Measurements from ENCODE around the gene CTBP2.
A peak's percentile ranks its signal among the peaks of the same experiment; 100 is the strongest.

CTBP2 gene

DNA sequence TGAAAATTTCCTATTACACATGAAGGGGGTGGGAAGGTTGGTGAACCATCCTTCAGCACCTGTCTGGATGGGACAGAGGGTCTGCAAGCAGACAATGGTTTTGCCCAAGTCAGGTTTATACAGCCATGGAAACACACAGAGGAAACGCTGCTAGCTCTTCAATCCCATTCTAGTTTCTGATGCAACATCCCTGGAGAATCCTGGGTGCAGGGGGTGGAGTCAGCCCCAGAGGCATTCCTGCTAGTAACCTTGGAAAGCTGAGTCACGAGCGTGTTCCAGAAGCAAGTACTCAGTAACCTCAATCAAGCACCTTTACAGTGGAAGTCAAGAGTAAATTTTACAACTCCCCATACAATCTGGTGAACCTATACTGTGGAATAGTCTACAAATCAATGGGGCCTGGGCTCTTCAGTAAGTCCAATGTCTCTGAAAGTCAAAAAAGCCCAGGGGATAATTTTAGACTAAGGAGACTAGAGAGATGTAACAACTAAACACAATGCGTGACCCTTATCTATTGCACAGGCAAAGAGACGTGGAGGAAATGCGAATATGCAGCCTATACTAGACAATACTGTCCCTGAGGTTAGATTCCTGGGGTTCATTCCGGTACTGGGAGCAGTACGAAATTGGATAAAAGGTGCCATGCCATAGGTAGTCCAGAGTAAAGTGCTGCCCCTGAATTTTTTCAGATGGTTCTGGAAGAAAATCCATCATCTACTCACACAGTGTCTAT lies 123.1 kb downstream of the CTBP2 start:
- TF ChIP-seq MAX (IDR thresholded peaks at IDR 0.05) (peak; percentile 35; the same call in 1 of the 2 replicates), EGR1 (IDR thresholded peaks at IDR 0.05) (no peak), TEAD4 (IDR thresholded peaks at IDR 0.05) (0 out of 2 replicates have a peak, but pooled peaks have one; percentile 33), EP300 (IDR thresholded peaks at IDR 0.05; ENCODE audit: borderline replicate concordance) (peak; percentile 17; the same call in 1 of the 2 replicates), CEBPB (IDR thresholded peaks at IDR 0.05) (peak; percentile 55; the same call in 1 of the 2 replicates)
- TF ChIP-seq, protein P1, sequence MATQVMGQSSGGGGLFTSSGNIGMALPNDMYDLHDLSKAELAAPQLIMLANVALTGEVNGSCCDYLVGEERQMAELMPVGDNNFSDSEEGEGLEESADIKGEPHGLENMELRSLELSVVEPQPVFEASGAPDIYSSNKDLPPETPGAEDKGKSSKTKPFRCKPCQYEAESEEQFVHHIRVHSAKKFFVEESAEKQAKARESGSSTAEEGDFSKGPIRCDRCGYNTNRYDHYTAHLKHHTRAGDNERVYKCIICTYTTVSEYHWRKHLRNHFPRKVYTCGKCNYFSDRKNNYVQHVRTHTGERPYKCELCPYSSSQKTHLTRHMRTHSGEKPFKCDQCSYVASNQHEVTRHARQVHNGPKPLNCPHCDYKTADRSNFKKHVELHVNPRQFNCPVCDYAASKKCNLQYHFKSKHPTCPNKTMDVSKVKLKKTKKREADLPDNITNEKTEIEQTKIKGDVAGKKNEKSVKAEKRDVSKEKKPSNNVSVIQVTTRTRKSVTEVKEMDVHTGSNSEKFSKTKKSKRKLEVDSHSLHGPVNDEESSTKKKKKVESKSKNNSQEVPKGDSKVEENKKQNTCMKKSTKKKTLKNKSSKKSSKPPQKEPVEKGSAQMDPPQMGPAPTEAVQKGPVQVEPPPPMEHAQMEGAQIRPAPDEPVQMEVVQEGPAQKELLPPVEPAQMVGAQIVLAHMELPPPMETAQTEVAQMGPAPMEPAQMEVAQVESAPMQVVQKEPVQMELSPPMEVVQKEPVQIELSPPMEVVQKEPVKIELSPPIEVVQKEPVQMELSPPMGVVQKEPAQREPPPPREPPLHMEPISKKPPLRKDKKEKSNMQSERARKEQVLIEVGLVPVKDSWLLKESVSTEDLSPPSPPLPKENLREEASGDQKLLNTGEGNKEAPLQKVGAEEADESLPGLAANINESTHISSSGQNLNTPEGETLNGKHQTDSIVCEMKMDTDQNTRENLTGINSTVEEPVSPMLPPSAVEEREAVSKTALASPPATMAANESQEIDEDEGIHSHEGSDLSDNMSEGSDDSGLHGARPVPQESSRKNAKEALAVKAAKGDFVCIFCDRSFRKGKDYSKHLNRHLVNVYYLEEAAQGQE (IDR thresholded peaks at IDR 0.05; ENCODE audit: low read depth), result peak; percentile 48; the same call in 1 of the 2 replicates

DNA sequence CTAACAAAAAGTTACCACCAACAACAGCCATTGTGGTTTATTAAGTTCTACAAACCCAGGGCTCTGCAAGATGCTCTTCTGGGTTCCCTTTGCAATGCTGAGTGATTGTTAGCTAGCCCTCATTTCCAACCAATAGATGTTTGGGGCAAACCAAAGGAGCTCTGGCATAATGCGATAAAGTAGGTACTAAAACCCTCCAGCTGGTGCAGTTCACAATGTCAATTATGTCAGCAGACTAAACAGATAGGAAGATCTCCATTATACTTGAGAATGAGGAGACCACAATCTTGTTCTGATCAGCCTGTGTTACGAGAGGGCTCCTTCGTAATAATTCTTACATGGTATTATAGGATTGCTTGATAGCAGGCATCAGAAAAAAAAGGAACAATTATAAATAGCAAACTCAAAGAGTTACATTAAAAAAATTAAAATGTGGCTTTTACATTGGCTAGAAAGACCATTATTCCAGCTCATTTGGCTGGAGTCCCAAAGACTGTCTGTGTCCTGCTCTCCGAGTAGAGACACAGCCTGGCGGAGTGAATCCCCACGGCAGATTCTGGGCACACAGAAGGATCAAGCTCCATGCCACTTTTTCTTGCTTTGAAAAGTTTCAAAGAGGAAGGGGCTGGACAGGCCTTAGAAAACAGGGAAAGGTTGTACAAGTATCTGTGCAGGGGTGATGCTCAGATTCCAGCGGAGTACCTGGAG lies 124.6 kb downstream of the CTBP2 start:
- TF ChIP-seq ZBTB7A (IDR thresholded peaks at IDR 0.05; ENCODE audit: low read depth), result no peak
- TF ChIP-seq TEAD4 (IDR thresholded peaks at IDR 0.05), result no peak
- TF ChIP-seq EP300 (IDR thresholded peaks at IDR 0.05; ENCODE audit: borderline replicate concordance), result no peak
- TF ChIP-seq CEBPB (IDR thresholded peaks at IDR 0.05), result no peak
- TF ChIP-seq YY1 (IDR thresholded peaks at IDR 0.05; ENCODE audit: low read depth), result no peak
- TF ChIP-seq EGR1 (IDR thresholded peaks at IDR 0.05), result no peak
- no peak for TF ChIP-seq TAF1 (IDR thresholded peaks at IDR 0.05; ENCODE audit: low read depth)
- no peak for TF ChIP-seq NFIC (IDR thresholded peaks at IDR 0.05)
- no peak for TF ChIP-seq RAD21 (IDR thresholded peaks at IDR 0.05; ENCODE audit: low read depth)
- no peak for TF ChIP-seq MAX (IDR thresholded peaks at IDR 0.05)
- no peak for TF ChIP-seq CREB1 (IDR thresholded peaks at IDR 0.05; ENCODE audit: low read depth)
- TF ChIP-seq, protein P1 (IDR thresholded peaks at IDR 0.05; ENCODE audit: low read depth), result no peak
- TF ChIP-seq FOXM1 (IDR thresholded peaks at IDR 0.05; ENCODE audit: borderline replicate concordance, low read depth), result no peak
- TF ChIP-seq USF1 (IDR thresholded peaks at IDR 0.05), result no peak
- TF ChIP-seq TCF12 (IDR thresholded peaks at IDR 0.05; ENCODE audit: low read depth), result no peak

- TF ChIP-seq, protein P1 (IDR thresholded peaks at IDR 0.05; ENCODE audit: low read depth), result no peak
- TF ChIP-seq TCF12 (IDR thresholded peaks at IDR 0.05; ENCODE audit: low read depth) (no peak), FOXM1 (IDR thresholded peaks at IDR 0.05; ENCODE audit: borderline replicate concordance, low read depth) (no peak), ZBTB7A (IDR thresholded peaks at IDR 0.05; ENCODE audit: low read depth) (no peak), MAX (IDR thresholded peaks at IDR 0.05) (no peak), USF1 (IDR thresholded peaks at IDR 0.05) (no peak), EGR1 (IDR thresholded peaks at IDR 0.05) (no peak), TEAD4 (IDR thresholded peaks at IDR 0.05) (no peak), CEBPB (IDR thresholded peaks at IDR 0.05) (no peak), NFIC (IDR thresholded peaks at IDR 0.05) (no peak), RAD21 (IDR thresholded peaks at IDR 0.05; ENCODE audit: low read depth) (no peak), YY1 (IDR thresholded peaks at IDR 0.05; ENCODE audit: low read depth) (no peak), TAF1 (IDR thresholded peaks at IDR 0.05; ENCODE audit: low read depth) (no peak), CREB1 (IDR thresholded peaks at IDR 0.05; ENCODE audit: low read depth) (no peak), EP300 (IDR thresholded peaks at IDR 0.05; ENCODE audit: borderline replicate concordance) (no peak)
Observed at GRCh38 chr10:125035136-125035535, 125.2 kb downstream of the CTBP2 start.

Measured in Ishikawa (cell line).